ENCODE results near the gene KY. TPM values are rescaled to one million over a fixed set of nuclear protein-coding genes. Genes with fewer than 3 reads are reported as not detected.

KY gene
- total RNA-seq, 4 donors from 2014 or later: 0.19 to 1.2 TPM; not detected in 2

- no peaks in the 10 kb centered on the region for H3K27me3 ChIP-seq
- WGBS, 2 donors: 80 to 100% methylated on average over 1 of the region's 5 CpGs
- H3K4me1 ChIP-seq: no peaks in the 10 kb centered on the region
- no peaks in the 10 kb centered on the region for H3K36me3 ChIP-seq
- H3K27ac ChIP-seq: no peak overlapping the region
- H3K9me3 ChIP-seq: no peaks in the 10 kb centered on the region
- H3K4me3 ChIP-seq: no peak overlapping the region
- DNase-seq: no peak
- intact Hi-C loops (cut with DNase I): no loop called here
- no peak for TF ChIP-seq CTCF (IDR thresholded peaks at IDR 0.05)
- TF ChIP-seq POLR2A (IDR thresholded peaks at IDR 0.05): no peak
Observed at GRCh38 chr3:134624537-134625287, 26.1 kb downstream of the KY start.

- 82 to 87% methylated on average over 7 of the region's 7 CpGs for WGBS, 2 donors
- Histone ChIP-seq H3K4me3 (no peak overlapping the region), H3K27me3 (no peaks in the 10 kb centered on the region), H3K36me3 (no peaks in the 10 kb centered on the region), H3K27ac (no peak overlapping the region), H3K9me3 (no peaks in the 10 kb centered on the region), H3K4me1 (no peaks in the 10 kb centered on the region)
- intact Hi-C loops (cut with DNase I): no loop called here
- no peak for DNase-seq
- TF ChIP-seq CTCF (IDR thresholded peaks at IDR 0.05) (no peak), POLR2A (IDR thresholded peaks at IDR 0.05) (no peak)
Observed at GRCh38 chr3:134623615-134624245, 27.1 kb downstream of the KY start.

DNA sequence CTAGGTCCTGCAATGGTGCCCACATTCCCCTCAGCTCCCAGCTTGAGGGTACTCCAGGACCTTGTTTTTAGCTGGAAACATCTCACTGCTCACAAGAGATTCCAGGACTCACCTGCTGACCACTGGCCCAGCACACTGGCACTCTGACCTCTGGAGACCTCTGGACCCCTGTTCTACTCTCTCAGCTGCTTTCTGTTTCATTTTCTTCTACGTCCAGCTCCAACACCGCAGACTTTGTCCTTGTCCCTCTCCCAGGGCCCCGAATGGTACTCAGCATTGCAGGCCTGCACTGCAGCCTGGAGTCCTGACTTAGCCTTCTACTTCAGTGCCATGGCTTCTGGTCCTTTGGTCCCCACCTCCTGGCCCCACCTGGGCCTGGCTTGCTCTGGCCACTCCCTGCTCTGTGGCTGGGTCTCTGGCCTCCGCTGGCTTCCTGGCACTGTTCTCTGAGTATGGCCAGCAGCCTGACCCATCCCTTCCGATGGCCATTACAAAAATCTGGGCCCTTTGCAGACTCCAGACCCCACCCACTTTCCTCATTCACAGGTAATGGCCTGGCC is 27.9 kb downstream of the KY start:
- DNase-seq: no peak
- Histone ChIP-seq H3K4me1 (no peaks in the 10 kb centered on the region), H3K27ac (no peak overlapping the region), H3K27me3 (no peaks in the 10 kb centered on the region), H3K9me3 (no peaks in the 10 kb centered on the region), H3K4me3 (no peak overlapping the region), H3K36me3 (no peaks in the 10 kb centered on the region)
- intact Hi-C loops (cut with DNase I): no loop called here
- TF ChIP-seq POLR2A (IDR thresholded peaks at IDR 0.05) (no peak), CTCF (IDR thresholded peaks at IDR 0.05) (no peak)
- 70 to 79% methylated on average over 5 of the region's 5 CpGs for WGBS, 2 donors

GRCh38 chr3:134621854-134622253 is 29.0 kb downstream of the KY start:
- Histone ChIP-seq H3K4me1 (no peaks in the 10 kb centered on the region), H3K27me3 (no peaks in the 10 kb centered on the region), H3K9me3 (no peaks in the 10 kb centered on the region), H3K36me3 (no peaks in the 10 kb centered on the region), H3K4me3 (no peak overlapping the region), H3K27ac (no peak overlapping the region)
- no peak for DNase-seq
- intact Hi-C loops (cut with DNase I): no loop called here
- WGBS, 2 donors: 58 to 73% methylated on average over 3 of the region's 3 CpGs
- no peak for TF ChIP-seq CTCF (IDR thresholded peaks at IDR 0.05)
- TF ChIP-seq POLR2A (IDR thresholded peaks at IDR 0.05): no peak

GRCh38 chr3:134620476-134621115 is 30.2 kb downstream of the KY start:
- Histone ChIP-seq H3K27ac (no peak overlapping the region), H3K4me3 (no peak overlapping the region), H3K9me3 (no peaks in the 10 kb centered on the region), H3K36me3 (no peaks in the 10 kb centered on the region), H3K27me3 (no peaks in the 10 kb centered on the region), H3K4me1 (no peaks in the 10 kb centered on the region)
- WGBS, 2 donors: 43 to 80% methylated on average over 1 to 4 of the region's 5 CpGs
- TF ChIP-seq POLR2A (IDR thresholded peaks at IDR 0.05): no peak
- TF ChIP-seq CTCF (IDR thresholded peaks at IDR 0.05): no peak
- no peak for DNase-seq
- intact Hi-C loops (cut with DNase I): no loop called here
